NOMO-1 (cell line): ENCODE measurements around the gene DUSP12.
A peak's percentile ranks its signal among the peaks of the same experiment; 100 is the strongest.
"Not testable (repeated sequence)": the region's sequence is repeated elsewhere in the genome, so short reads cannot be mapped to it uniquely, and the experiment has no call there.

Experiments
- DNase-seq, 2 experiments: peaks; one replicate each; lab custom pipeline; 2025; ENCODE audit not compliant: unreplicated experiment in 2 of 2; lab: John Stamatoyannopoulos, UW

DUSP12 gene

DNA sequence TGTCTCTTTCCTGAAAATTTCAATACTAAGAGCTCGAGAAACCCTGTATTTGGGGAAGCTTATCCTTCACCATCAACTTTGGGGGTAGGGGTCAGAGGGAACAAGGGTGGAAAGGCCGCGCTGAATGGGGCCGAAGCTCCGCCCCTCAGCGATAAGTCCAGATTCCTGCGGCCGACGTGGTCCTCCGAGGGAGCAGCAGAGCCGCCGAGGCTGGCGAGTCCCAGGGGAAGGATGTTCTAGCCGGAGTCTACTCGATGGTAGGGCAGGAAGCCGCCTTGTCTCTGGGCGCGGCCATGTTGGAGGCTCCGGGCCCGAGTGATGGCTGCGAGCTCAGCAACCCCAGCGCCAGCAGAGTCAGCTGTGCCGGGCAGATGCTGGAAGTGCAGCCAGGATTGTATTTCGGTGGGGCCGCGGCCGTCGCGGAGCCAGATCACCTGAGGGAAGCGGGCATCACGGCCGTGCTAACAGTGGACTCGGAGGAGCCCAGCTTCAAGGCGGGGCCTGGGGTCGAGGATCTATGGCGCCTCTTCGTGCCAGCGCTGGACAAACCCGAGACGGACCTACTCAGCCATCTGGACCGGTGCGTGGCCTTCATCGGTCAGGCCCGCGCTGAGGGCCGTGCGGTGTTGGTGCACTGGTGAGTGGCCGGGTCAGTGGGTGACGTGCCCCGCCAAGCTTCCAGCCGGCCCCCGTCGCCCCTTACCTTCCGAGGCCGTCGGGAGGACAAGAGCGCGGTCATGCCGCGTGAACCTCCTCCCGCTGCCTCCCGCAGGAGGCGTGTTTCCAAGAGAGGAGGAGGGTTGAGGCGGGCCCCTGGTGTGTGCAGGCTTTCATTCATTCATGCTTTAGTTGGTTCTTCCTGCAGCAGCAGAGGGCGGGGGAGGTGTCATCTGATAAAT lies at the start of gene DUSP12:
TSS of gene DUSP12 (plus strand) at position 278 of the 899 bp plus-strand sequence. CDS start at position 294, 16 bp downstream.
- DNase-seq, result peak; percentile 92 to 96

DNA sequence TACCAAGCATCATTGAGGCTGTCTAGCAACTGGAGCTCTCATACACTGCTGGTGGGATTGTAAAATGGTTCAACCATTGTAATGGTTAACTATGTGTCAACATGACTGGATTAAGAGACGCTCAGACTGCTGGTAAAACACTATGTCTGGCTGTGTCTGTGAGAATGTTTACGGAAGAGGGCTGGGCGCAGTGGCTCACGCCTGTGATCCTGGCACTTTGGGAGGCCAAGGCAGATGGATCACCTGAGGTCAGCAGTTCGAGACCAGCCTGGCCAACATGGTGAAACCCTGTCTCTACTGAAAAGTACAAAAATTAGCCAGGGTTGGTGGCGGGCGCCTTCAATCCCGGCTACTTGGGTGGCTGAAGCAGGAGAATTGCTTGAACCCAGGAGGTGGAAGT lies 47.3 kb upstream of the DUSP12 start:
- DNase-seq, result no peak

- no peak for DNase-seq
Measured at GRCh38 chr1:161705537-161705936, 44.0 kb upstream of the DUSP12 start.

GRCh38 chr1:161706113-161706481 lies 43.5 kb upstream of the DUSP12 start:
- DNase-seq, result no peak

DNA sequence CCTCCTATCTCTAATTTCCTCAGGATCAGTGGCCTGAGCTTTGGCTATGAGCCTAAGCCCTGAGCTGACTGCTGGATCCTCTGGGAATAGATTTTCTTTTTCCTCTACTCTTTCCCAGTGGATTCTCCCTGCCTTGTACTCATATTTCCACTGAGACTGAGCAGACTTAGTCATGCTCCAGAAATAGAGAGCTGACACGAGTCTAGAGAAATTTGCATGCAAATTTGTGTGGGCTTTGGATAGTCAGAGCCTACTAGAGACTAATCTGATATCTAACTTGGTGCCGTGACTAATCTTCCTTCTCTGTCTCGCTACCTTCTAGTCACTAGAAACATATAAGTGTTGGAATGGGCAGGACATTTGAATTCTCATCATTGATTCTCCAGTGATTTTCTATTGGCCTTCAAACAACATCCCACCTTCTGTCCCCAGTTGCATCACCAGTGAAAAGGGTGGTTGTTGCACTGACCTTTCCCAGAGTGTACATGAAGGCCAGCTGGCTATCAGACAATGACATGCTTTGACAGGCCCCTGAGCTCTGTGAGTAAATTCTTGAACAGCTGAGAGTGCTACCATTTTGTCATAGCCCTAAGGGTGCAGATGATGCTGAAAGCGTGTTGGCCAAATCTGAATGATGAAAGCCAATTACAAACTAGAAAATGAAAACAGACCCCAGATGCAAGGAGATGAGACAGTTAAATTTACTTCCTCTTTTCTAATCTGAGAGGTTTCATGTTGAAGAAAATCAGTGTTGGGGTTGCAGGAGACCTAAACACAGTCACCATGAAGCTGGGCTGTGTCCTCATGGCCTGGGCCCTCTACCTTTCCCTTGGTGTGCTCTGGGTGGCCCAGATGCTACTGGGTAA lies 42.9 kb upstream of the DUSP12 start, which contains the start of gene FCRLA:
TSS of gene FCRLA (plus strand) at position 748 of the 866 bp plus-strand sequence. CDS start at position 784, 36 bp downstream.
- DNase-seq, result peak; percentile 62 to 84

- no peak for DNase-seq
Measured at GRCh38 chr1:161707503-161707902, 42.1 kb upstream of the DUSP12 start.

DNA sequence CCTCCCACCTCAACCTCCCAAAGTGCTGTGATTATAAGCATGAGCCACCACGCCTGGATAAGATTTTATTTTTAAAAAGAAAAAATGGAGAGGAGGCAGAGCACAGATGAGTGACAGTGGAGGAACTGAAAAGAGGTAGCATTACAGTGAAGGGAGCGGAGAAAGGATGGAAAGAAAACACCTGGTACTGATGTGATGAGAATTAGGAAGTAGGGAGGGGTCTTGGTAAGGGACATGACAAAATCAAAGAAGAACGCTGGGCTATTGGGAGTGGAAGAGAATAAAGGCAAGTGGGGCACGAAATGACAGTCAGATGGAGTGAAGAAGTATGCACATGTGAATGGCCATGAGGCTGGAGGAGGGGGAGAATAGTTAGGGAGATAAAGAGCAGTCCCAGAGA lies 40.2 kb upstream of the DUSP12 start:
- DNase-seq, result no peak

- DNase-seq, result no peak
Measured at GRCh38 chr1:161710560-161710959, 39.0 kb upstream of the DUSP12 start.

DNA sequence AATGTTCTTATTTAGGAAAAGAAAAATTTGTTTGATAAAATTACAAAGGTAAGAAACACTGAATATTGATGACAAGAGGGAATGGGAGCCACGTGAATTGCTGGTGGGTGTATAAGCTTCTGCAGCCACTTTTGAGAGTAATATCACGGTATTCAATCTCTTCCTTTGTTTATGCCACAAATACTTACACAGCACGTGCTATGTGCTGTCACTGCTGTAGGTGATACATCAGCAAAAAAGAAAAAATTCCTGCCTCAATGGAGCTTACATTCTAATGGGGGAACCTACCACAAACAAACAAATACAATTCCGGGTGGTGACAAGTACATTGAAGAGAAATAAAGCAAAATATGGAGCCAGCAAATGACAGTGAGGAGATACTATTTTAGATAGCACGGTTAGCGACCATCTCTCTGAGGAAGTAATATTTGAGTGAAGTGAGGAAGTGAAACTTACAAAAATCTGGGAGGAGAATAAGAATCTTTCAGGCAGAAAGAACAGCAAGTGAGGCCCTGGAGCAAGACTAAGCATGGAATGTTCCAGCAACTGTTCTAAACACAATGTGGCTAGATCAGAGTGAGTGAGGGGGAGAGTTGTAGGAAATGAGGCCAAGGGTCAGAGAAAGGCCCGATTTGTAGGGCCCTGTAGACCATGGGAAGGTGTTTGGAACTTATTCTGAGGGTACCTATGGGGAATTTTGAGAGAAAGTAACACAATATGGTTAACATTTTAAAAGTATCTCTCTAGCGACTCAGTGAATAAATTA lies 30.8 kb upstream of the DUSP12 start:
- DNase-seq, result peak; percentile 30 to 82

DNA sequence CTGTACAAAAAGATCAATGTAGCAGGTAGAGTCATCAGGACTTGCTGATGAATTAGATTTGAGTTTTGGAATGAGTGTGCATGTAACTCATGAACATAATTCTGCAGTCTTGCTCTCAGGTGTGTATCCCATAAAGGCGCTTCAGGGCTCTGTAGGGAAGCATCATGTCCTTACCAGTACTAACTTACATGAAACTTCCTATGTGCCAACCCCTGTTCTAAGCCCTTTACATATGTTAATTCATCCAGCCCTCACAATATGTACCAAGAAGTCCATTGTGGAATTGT lies 30.3 kb upstream of the DUSP12 start:
- DNase-seq, result no peak

DNA sequence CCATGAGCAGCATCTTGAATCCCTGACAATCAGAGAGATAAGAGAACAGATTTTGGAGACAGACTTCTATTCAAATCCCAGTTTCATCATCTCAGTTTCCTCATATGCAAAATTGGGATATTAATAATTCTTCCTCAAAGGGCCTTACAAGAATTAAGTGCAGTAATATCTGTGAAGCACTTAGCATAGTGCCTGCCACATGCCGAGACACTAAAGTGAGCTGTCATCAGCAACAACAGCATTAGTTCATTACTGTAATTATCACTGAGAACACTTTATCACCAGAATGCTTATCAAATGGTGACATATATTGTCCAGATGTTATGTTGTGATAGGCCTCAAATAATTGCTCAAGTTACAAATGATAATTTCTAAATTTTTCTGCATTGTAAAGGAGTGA lies 29.2 kb upstream of the DUSP12 start:
- DNase-seq, result no peak

DNA sequence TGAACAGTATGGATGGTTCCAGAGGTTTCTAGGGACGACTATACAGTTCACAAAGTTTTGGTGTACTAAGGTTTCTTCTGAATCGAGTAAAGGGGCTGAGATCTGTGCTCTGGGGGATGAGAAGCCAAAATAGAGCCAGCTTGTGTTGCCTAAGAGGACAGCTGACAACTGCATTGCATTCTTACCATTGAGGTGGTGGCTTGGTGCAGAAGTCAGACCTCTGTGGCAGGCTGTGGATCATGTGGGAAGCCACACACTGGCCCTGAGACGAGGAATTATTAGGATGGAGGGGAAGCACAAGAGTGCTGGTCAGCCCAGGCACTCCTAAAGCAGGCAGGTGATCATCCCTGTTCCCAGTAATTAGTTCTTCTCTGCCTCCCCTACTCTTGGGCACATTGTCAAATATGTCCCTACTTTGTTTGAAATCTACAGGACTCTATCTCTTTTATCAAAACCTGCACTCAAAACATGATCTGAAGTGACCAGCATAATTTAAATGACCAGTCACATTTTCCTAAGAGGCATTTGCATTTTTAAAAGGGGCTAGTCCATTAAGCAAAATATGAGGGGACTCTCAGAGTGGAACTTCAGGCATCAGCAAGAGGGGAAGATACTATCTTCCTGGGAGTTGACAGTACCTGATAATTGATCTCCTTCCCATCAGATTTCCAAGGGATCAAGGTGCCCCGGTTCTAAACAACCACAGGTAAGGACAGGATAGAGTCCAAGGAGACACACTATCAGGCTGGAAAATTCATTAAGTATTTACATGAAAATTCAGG lies 28.4 kb upstream of the DUSP12 start, which contains the start of gene FCRLB:
TSS of gene FCRLB (plus strand) at position 589 of the 782 bp plus-strand sequence. CDS start 1,129 bp downstream, outside the sequence.
- peak in 1 of 2 experiments; percentile 3 for DNase-seq

- peak; percentile 70 to 78 for DNase-seq
Measured at GRCh38 chr1:161721738-161722343, 27.7 kb upstream of the DUSP12 start.

GRCh38 chr1:161722406-161722805 lies 27.2 kb upstream of the DUSP12 start:
- DNase-seq, result no peak

GRCh38 chr1:161723459-161724141 lies 26.0 kb upstream of the DUSP12 start:
- DNase-seq, result no peak

- not testable (repeated sequence) for DNase-seq
Measured at GRCh38 chr1:161725258-161725907, 24.2 kb upstream of the DUSP12 start.

- DNase-seq, result peak; percentile 56 to 58
Measured at GRCh38 chr1:161725908-161726472, 23.6 kb upstream of the DUSP12 start.
